Effector memory CD8-positive, alpha-beta T cell (primary cell): ENCODE data around the gene GSG1L2.

Experiments used
- ATAC-seq: fragments of 150-1000 bp; cut with Tn5 transposase; replicated peaks from 2 replicates; pipeline ENCODE4 v1.10.0; 2021; ENCODE audit warnings: mild to moderate bottlenecking, moderate library complexity
- DNase-seq, 3 experiments: peaks; one replicate each; pipeline ENCODE4 v3.0.0; 2021
- H3K27ac Mint-ChIP-seq, 2 donors: one replicate each; pipeline ENCODE4 v1.8.0; 2022; ENCODE audit warnings: mild to moderate bottlenecking in 2 of 2, mixed read lengths in 2 of 2, moderate library complexity in 2 of 2
- H3K27me3 Mint-ChIP-seq, 2 donors: one replicate each; pipeline ENCODE4 v1.8.0; 2022; ENCODE audit warnings: mixed read lengths in 2 of 2
- H3K36me3 Mint-ChIP-seq: one replicate; pipeline ENCODE4 v1.8.0; 2022; ENCODE audit warnings: mild to moderate bottlenecking, moderate library complexity, mixed read lengths; ENCODE audit not compliant: insufficient read depth
- H3K4me1 Mint-ChIP-seq, 2 donors: one replicate each; pipeline ENCODE4 v1.8.0; 2022; ENCODE audit warnings: low read depth in 2 of 2, mixed read lengths in 2 of 2
- H3K4me3 Mint-ChIP-seq, 2 donors: one replicate each; pipeline ENCODE4 v1.8.0; 2022; ENCODE audit warnings: mild to moderate bottlenecking in 2 of 2, mixed read lengths in 2 of 2, moderate library complexity in 2 of 2
- H3K9me3 Mint-ChIP-seq, 2 donors: one replicate each; pipeline ENCODE4 v1.8.0; 2022; ENCODE audit warnings: mixed read lengths in 2 of 2
- total RNA-seq, 9 experiments: gene quantifications; one replicate each; lab custom pipeline; 2026; lab: John Stamatoyannopoulos, UW

The GSG1L2 gene
- 0 reads per million in 9 experiments for total RNA-seq

DNA sequence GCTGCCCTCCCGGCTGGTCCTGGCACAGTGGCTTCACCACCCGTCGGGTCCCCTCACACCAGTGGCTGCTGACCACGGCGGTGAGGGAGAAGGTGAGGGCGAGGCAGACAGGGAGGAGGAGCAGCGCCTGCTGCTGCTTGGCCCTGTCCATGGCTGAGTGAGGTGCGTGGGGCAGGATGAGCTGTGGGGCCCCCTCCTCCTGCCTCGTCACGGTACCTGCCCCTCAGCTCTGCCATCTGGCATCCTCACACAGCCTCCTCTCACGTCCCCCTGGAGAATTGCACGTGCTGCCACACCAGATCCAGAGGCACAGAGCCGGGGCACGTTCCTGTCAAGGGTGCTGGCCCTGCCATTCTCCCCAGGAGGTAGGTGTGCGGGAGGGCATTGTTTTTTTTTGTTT lies at the start of gene GSG1L2:
TSS of gene GSG1L2 (minus strand) at position 159 of the 400 bp plus-strand sequence. CDS start at position 151, 8 bp downstream.
- Mint-ChIP-seq H3K4me3 (no peak within 1 kb of the TSS), H3K9me3 (peaks cover 0 to 3% of the 10 kb centered on the region in 2 donors)

DNA sequence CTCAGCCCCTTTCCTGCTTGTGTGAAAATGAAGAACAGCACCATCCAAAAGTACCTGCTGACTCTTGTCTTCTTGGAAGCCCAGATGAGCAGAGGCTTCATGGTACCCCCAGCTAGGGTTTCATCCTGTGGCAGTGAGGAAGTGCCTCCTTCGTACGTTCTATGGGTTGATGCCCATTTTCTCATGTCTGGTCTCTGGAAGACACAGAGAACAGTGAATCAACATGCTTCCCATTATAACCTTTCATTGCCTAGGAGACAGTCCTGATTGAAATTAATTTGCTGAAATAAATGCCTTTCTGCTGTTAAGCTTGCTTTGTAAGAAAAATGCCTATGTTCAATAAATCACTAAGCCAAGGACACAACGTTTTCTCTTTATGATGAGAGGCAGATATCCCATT lies 46.7 kb upstream of the GSG1L2 start:
- ATAC-seq, result no peak
- Mint-ChIP-seq H3K36me3 (no peaks in the 10 kb centered on the region), H3K4me1 (no peaks in the 10 kb centered on the region), H3K27me3 (peaks cover 34 to 57% of the 10 kb centered on the region in 2 donors), H3K9me3 (no peaks in the 10 kb centered on the region), H3K4me3 (no peak overlapping the region), H3K27ac (no peak overlapping the region)
- DNase-seq, result no peak

More for the DNA sequence above, at the start of gene GSG1L2:
- ATAC-seq (no peak), DNase-seq (no peak)
- Mint-ChIP-seq H3K4me1 (no peaks in the 10 kb centered on the region), H3K27ac (no peak within 1 kb of the TSS), H3K27me3 (peaks cover 33 to 59% of the 10 kb centered on the region in 2 donors), H3K36me3 (peaks cover 2% of the 10 kb centered on the region)

- ATAC-seq (no peak), DNase-seq (no peak)
- Mint-ChIP-seq H3K27ac (no peak overlapping the region), H3K36me3 (no peaks in the 10 kb centered on the region), H3K4me3 (no peak overlapping the region), H3K9me3 (peaks cover 0 to 2% of the 10 kb centered on the region in 2 donors), H3K4me1 (no peaks in the 10 kb centered on the region), H3K27me3 (peaks cover 18 to 57% of the 10 kb centered on the region in 2 donors)
Observed at GRCh38 chr17:9865586-9865985, 43.7 kb upstream of the GSG1L2 start.

DNA sequence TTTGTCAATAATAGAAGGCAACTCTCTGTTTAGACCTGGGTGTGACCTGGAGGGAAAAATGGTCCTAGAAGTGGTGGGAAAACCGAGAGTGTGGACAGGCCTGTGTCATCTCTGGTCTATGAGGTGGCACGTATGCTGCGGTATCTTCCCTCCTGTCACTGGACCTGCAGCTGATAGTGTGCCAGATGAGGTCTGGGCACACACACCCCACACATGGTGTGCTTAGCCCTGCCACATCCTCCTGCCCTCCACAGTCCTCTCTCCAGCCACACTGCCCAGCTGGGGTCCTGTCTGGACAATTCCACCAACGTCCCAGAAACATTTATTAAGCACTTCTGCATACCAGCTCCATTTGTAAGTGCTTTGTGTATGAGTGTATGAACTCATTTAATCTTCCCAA lies 41.1 kb upstream of the GSG1L2 start:
- peaks cover 0 to 4% of the 10 kb centered on the region in 2 donors for H3K9me3 Mint-ChIP-seq
- no peak for ATAC-seq
- peaks cover 9 to 49% of the 10 kb centered on the region in 2 donors for H3K27me3 Mint-ChIP-seq
- H3K4me1 Mint-ChIP-seq, result no peaks in the 10 kb centered on the region
- H3K27ac Mint-ChIP-seq, result no peak overlapping the region
- no peaks in the 10 kb centered on the region for H3K36me3 Mint-ChIP-seq
- no peak for DNase-seq
- no peak overlapping the region for H3K4me3 Mint-ChIP-seq

- Mint-ChIP-seq H3K27ac (no peak overlapping the region), H3K4me3 (no peak overlapping the region), H3K9me3 (peaks cover 0 to 4% of the 10 kb centered on the region in 2 donors), H3K27me3 (peaks cover 13 to 45% of the 10 kb centered on the region in 2 donors), H3K4me1 (no peaks in the 10 kb centered on the region), H3K36me3 (no peaks in the 10 kb centered on the region)
- no peak for DNase-seq
- ATAC-seq, result no peak
Observed at GRCh38 chr17:9862220-9862619, 40.3 kb upstream of the GSG1L2 start.

- ATAC-seq (no peak), DNase-seq (no peak)
- peaks cover 16 to 45% of the 10 kb centered on the region in 2 donors for H3K27me3 Mint-ChIP-seq
- peaks cover 0 to 4% of the 10 kb centered on the region in 2 donors for H3K9me3 Mint-ChIP-seq
- no peaks in the 10 kb centered on the region for H3K4me1 Mint-ChIP-seq
- no peaks in the 10 kb centered on the region for H3K36me3 Mint-ChIP-seq
- H3K27ac Mint-ChIP-seq, result no peak overlapping the region
- no peak overlapping the region for H3K4me3 Mint-ChIP-seq
Observed at GRCh38 chr17:9860851-9861250, 39.0 kb upstream of the GSG1L2 start.

DNA sequence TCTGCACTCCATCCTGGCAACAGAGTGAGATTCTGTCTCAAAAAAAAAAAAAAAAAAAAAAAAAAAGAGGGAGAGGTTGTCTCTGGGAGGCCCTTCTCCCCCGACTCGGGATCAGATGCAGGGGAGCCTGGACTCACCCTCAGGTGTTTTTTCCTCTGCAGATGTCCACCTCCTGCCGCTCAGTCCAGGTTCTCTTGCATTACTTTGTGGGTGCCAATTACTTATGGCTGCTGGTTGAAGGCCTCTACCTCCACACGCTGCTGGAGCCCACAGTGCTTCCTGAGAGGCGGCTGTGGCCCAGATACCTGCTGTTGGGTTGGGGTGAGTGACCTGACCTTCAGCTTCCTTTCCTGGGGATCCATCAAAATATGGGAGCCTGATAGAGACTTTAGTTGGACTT lies 37.9 kb upstream of the GSG1L2 start:
- H3K36me3 Mint-ChIP-seq, result no peaks in the 10 kb centered on the region
- no peak for DNase-seq
- no peak overlapping the region for H3K27ac Mint-ChIP-seq
- H3K27me3 Mint-ChIP-seq, result peaks cover 7 to 38% of the 10 kb centered on the region in 2 donors
- H3K4me3 Mint-ChIP-seq, result no peak overlapping the region
- H3K9me3 Mint-ChIP-seq, result peaks cover 0 to 4% of the 10 kb centered on the region in 2 donors
- no peaks in the 10 kb centered on the region for H3K4me1 Mint-ChIP-seq
- ATAC-seq, result no peak

GRCh38 chr17:9855036-9855435 lies 33.2 kb upstream of the GSG1L2 start:
- Mint-ChIP-seq H3K9me3 (peaks cover 0 to 2% of the 10 kb centered on the region in 2 donors), H3K36me3 (no peaks in the 10 kb centered on the region), H3K27me3 (peaks cover 28 to 33% of the 10 kb centered on the region in 2 donors), H3K27ac (no peak overlapping the region), H3K4me1 (no peaks in the 10 kb centered on the region), H3K4me3 (no peak overlapping the region)
- ATAC-seq, result no peak
- DNase-seq, result no peak

DNA sequence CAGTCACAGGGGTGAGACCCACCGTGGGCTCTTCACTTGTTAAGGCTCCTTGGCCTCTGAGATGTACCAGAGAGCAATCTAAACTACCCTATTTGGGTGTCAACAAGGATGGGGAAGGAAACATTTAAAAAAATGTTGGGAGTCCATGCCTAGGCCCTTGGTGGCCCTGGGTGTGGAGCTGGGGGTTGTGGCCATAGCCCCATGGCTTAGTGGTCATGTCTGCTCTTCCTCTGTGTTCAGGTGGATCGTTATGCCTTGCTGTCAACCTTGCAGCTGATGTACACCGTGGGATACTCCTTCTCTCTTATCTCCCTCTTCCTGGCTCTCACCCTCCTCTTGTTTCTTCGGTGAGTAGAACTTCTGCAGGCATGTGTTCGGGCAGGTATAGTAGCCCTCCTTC lies 32.4 kb upstream of the GSG1L2 start:
- no peak for ATAC-seq

GRCh38 chr17:9850151-9850550 lies 28.3 kb upstream of the GSG1L2 start:
- ATAC-seq, result no peak
- no peak for DNase-seq
- H3K36me3 Mint-ChIP-seq, result no peaks in the 10 kb centered on the region

More for the DNA sequence above, 32.4 kb upstream of the GSG1L2 start:
- Mint-ChIP-seq H3K36me3 (no peaks in the 10 kb centered on the region), H3K4me3 (no peak overlapping the region), H3K27me3 (peaks cover 25 to 33% of the 10 kb centered on the region in 2 donors), H3K27ac (no peak overlapping the region), H3K9me3 (peaks cover 0 to 1% of the 10 kb centered on the region in 2 donors), H3K4me1 (no peaks in the 10 kb centered on the region)
- DNase-seq, result no peak

GRCh38 chr17:9845306-9845705 lies 23.4 kb upstream of the GSG1L2 start:
- H3K27ac Mint-ChIP-seq, result no peak overlapping the region
- H3K4me3 Mint-ChIP-seq, result no peak overlapping the region
- no peaks in the 10 kb centered on the region for H3K4me1 Mint-ChIP-seq
- H3K9me3 Mint-ChIP-seq, result no peaks in the 10 kb centered on the region
- peaks cover 19 to 26% of the 10 kb centered on the region in 2 donors for H3K27me3 Mint-ChIP-seq
- H3K36me3 Mint-ChIP-seq, result no peaks in the 10 kb centered on the region
- ATAC-seq (no peak), DNase-seq (no peak)

More at GRCh38 chr17:9850151-9850550, 28.3 kb upstream of the GSG1L2 start:
- Mint-ChIP-seq H3K27ac (no peak overlapping the region), H3K9me3 (no peaks in the 10 kb centered on the region), H3K4me1 (no peaks in the 10 kb centered on the region), H3K27me3 (peaks cover 11 to 32% of the 10 kb centered on the region in 2 donors), H3K4me3 (no peak overlapping the region)

- H3K27ac Mint-ChIP-seq, result no peak overlapping the region
- H3K9me3 Mint-ChIP-seq, result no peaks in the 10 kb centered on the region
- no peaks in the 10 kb centered on the region for H3K36me3 Mint-ChIP-seq
- ATAC-seq (no peak), DNase-seq (no peak)
- H3K27me3 Mint-ChIP-seq, result peaks cover 29 to 37% of the 10 kb centered on the region in 2 donors
- no peak overlapping the region for H3K4me3 Mint-ChIP-seq
- H3K4me1 Mint-ChIP-seq, result no peaks in the 10 kb centered on the region
Observed at GRCh38 chr17:9844153-9844552, 22.3 kb upstream of the GSG1L2 start.

- H3K4me1 Mint-ChIP-seq, result no peaks in the 10 kb centered on the region
- H3K9me3 Mint-ChIP-seq, result no peaks in the 10 kb centered on the region
- H3K27ac Mint-ChIP-seq, result no peak overlapping the region
- DNase-seq (no peak), ATAC-seq (no peak)
- H3K4me3 Mint-ChIP-seq, result no peak overlapping the region
- H3K27me3 Mint-ChIP-seq, result peaks cover 37 to 45% of the 10 kb centered on the region in 2 donors
- H3K36me3 Mint-ChIP-seq, result no peaks in the 10 kb centered on the region
Observed at GRCh38 chr17:9843152-9844010, 21.5 kb upstream of the GSG1L2 start.
